MM.1S (cell line): Measurements from ENCODE around the gene CLRN2.

Experiments
- CTCF ChIP-seq: fragments of 300-600 bp; sonication (generic); IDR thresholded peaks from 2 replicates; pipeline ENCODE4 v1.5.1; 2016; ENCODE audit warnings: antibody characterized with exemption, low read length, mixed read lengths
- EZH2phosphoT487 ChIP-seq: fragments of 300-600 bp; sonication (generic); IDR thresholded peaks from 2 replicates; pipeline ENCODE4 v1.6.1; 2018; ENCODE audit warnings: antibody characterized with exemption, low read length

- TF ChIP-seq CTCF: no peak
- no peak for TF ChIP-seq EZH2phosphoT487
Observed at GRCh38 chr4:17552427-17552826, 37.5 kb downstream of the CLRN2 start.
